Measurements from ENCODE around the gene CYS1. TPM values are rescaled to one million over a fixed set of nuclear protein-coding genes. Genes with fewer than 3 reads are reported as not detected.

CYS1 gene
- total RNA-seq, 1 experiment from 2014 or later: 1.2 TPM

GRCh38 chr2:10080536-10081304, 509 bp upstream of the CYS1 start (continued):
- TF ChIP-seq, protein P1, sequence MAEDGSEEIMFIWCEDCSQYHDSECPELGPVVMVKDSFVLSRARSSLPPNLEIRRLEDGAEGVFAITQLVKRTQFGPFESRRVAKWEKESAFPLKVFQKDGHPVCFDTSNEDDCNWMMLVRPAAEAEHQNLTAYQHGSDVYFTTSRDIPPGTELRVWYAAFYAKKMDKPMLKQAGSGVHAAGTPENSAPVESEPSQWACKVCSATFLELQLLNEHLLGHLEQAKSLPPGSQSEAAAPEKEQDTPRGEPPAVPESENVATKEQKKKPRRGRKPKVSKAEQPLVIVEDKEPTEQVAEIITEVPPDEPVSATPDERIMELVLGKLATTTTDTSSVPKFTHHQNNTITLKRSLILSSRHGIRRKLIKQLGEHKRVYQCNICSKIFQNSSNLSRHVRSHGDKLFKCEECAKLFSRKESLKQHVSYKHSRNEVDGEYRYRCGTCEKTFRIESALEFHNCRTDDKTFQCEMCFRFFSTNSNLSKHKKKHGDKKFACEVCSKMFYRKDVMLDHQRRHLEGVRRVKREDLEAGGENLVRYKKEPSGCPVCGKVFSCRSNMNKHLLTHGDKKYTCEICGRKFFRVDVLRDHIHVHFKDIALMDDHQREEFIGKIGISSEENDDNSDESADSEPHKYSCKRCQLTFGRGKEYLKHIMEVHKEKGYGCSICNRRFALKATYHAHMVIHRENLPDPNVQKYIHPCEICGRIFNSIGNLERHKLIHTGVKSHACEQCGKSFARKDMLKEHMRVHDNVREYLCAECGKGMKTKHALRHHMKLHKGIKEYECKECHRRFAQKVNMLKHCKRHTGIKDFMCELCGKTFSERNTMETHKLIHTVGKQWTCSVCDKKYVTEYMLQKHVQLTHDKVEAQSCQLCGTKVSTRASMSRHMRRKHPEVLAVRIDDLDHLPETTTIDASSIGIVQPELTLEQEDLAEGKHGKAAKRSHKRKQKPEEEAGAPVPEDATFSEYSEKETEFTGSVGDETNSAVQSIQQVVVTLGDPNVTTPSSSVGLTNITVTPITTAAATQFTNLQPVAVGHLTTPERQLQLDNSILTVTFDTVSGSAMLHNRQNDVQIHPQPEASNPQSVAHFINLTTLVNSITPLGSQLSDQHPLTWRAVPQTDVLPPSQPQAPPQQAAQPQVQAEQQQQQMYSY (CRISPR knock-in tag; IDR thresholded peaks at IDR 0.05): no peak
- TF ChIP-seq GTF2I (CRISPR knock-in tag; conservative IDR thresholded peaks at IDR 0.05): no peak
- no peak for TF ChIP-seq SOX15 (CRISPR knock-in tag; IDR thresholded peaks at IDR 0.05)
- no peak for TF ChIP-seq IRF2 (CRISPR knock-in tag; IDR thresholded peaks at IDR 0.05; ENCODE audit: borderline replicate concordance, low read depth)
- TF ChIP-seq, protein P2, sequence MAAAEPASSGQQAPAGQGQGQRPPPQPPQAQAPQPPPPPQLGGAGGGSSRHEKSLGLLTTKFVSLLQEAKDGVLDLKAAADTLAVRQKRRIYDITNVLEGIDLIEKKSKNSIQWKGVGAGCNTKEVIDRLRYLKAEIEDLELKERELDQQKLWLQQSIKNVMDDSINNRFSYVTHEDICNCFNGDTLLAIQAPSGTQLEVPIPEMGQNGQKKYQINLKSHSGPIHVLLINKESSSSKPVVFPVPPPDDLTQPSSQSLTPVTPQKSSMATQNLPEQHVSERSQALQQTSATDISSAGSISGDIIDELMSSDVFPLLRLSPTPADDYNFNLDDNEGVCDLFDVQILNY (CRISPR knock-in tag; IDR thresholded peaks at IDR 0.05): no peak
- TF ChIP-seq ZNF671 (CRISPR knock-in tag; IDR thresholded peaks at IDR 0.05): no peak
- TF ChIP-seq E2F4 (CRISPR knock-in tag; IDR thresholded peaks at IDR 0.05; ENCODE audit: borderline replicate concordance, low read depth): no peak
- TF ChIP-seq ZNF425 (CRISPR knock-in tag; conservative IDR thresholded peaks at IDR 0.05): no peak

- H3K4me1 Mint-ChIP-seq: peaks cover 16% of the 10 kb centered on the region
- peak overlapping the region; percentile 86 for H3K4me3 Mint-ChIP-seq
- no peaks in the 10 kb centered on the region for H3K9me3 Mint-ChIP-seq
- no peak overlapping the region for H3K27ac Mint-ChIP-seq
- TF ChIP-seq ZNF263 (CRISPR knock-in tag; IDR thresholded peaks at IDR 0.05; ENCODE audit: low read depth) (no peak), ZNF423 (CRISPR knock-in tag; IDR thresholded peaks at IDR 0.05) (peak; percentile 22; the same call in 1 of the 2 replicates), SOX15 (CRISPR knock-in tag; IDR thresholded peaks at IDR 0.05) (no peak)
- ChIA-PET POLR2A (interaction anchor here (1.0 kb wide), 2 partner anchors 16 to 236 kb away, joined by 3 read pairs; partner anchors contain the start of gene TAF1B), CTCF (interaction anchor here (0.6 to 4.4 kb wide), 19 partner anchors 9 to 356 kb away, joined by 3 to 53 read pairs (median 4); partner anchors contain the start of gene KLF11)
- peaks cover 59% of the 10 kb centered on the region for H3K27me3 Mint-ChIP-seq (ENCODE audit: low read depth)
- DNase-seq (ENCODE audit: low spot score) (peak; percentile 36), ATAC-seq (peak; percentile 56)
- no peaks in the 10 kb centered on the region; the same call in 1 of the 2 replicates for H3K36me3 Mint-ChIP-seq
Observed at GRCh38 chr2:10079266-10079869, 843 bp downstream of the CYS1 start.

DNA sequence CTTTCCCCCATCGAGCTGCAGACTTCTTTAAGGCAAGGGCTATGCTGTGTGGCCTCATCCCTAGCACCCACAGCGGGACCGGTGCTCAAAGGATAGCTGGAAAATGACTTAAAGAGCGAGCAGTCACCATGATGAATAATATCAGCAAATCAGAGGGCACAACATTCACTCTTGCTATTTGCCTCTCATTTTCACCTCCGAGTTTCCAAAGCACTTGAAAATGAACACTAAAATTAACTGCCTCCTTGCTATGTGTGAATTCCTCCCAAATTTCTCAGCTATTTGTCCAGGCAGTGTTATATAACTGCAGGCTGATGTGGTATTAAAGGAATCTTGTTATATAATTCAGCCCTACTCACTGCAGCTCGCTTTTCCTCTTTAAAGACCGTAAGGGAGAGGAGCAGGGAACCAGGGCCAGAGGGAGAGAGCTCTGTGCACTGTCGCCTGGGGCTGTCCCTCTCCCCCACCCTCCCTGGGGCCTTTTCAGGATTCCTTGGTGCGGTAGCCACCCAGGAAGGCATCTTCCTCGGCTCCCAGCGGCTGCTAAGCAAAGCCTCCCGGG, 1.4 kb downstream of the CYS1 start:
- peaks cover 18% of the 10 kb centered on the region for H3K4me1 Mint-ChIP-seq
- peak overlapping the region; percentile 86 for H3K4me3 Mint-ChIP-seq
- H3K9me3 Mint-ChIP-seq: no peaks in the 10 kb centered on the region
- no peak overlapping the region for H3K27ac Mint-ChIP-seq
- peaks cover 59% of the 10 kb centered on the region for H3K27me3 Mint-ChIP-seq (ENCODE audit: low read depth)
- TF ChIP-seq, protein P3, sequence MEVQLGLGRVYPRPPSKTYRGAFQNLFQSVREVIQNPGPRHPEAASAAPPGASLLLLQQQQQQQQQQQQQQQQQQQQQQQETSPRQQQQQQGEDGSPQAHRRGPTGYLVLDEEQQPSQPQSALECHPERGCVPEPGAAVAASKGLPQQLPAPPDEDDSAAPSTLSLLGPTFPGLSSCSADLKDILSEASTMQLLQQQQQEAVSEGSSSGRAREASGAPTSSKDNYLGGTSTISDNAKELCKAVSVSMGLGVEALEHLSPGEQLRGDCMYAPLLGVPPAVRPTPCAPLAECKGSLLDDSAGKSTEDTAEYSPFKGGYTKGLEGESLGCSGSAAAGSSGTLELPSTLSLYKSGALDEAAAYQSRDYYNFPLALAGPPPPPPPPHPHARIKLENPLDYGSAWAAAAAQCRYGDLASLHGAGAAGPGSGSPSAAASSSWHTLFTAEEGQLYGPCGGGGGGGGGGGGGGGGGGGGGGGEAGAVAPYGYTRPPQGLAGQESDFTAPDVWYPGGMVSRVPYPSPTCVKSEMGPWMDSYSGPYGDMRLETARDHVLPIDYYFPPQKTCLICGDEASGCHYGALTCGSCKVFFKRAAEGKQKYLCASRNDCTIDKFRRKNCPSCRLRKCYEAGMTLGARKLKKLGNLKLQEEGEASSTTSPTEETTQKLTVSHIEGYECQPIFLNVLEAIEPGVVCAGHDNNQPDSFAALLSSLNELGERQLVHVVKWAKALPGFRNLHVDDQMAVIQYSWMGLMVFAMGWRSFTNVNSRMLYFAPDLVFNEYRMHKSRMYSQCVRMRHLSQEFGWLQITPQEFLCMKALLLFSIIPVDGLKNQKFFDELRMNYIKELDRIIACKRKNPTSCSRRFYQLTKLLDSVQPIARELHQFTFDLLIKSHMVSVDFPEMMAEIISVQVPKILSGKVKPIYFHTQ (CRISPR knock-in tag; IDR thresholded peaks at IDR 0.05): no peak
- TF ChIP-seq ZNF671 (CRISPR knock-in tag; IDR thresholded peaks at IDR 0.05) (no peak), MYBL2 (CRISPR knock-in tag; IDR thresholded peaks at IDR 0.05) (no peak), GABPB1 (CRISPR knock-in tag; IDR thresholded peaks at IDR 0.05) (no peak), GTF2I (CRISPR knock-in tag; conservative IDR thresholded peaks at IDR 0.05) (no peak), ZNF423 (CRISPR knock-in tag; IDR thresholded peaks at IDR 0.05) (no peak), ZNF121 (CRISPR knock-in tag; IDR thresholded peaks at IDR 0.05) (no peak)
- ATAC-seq (no peak; the same call in 1 of the 2 replicates), DNase-seq (ENCODE audit: low spot score) (peak; percentile 23)
- H3K36me3 Mint-ChIP-seq: no peaks in the 10 kb centered on the region; the same call in 1 of the 2 replicates
- ChIA-PET CTCF (interaction anchor here (0.7 to 4.4 kb wide), 13 partner anchors 10 to 356 kb away, joined by 3 to 53 read pairs (median 5); partner anchors contain the start of gene KLF11), POLR2A (interaction anchor here (0.5 to 1.0 kb wide), 3 partner anchors 16 to 821 kb away, joined by 3 read pairs; partner anchors contain the start of gene TAF1B)
